Inflammatory macrophage (primary cell): ENCODE measurements around the gene NDUFA7.

Experiments
- DNase-seq, 2 donors: peaks; one replicate each; pipeline ENCODE4 v3.0.0-alpha.2; 2020 to 2022

Gene NDUFA7

DNA sequence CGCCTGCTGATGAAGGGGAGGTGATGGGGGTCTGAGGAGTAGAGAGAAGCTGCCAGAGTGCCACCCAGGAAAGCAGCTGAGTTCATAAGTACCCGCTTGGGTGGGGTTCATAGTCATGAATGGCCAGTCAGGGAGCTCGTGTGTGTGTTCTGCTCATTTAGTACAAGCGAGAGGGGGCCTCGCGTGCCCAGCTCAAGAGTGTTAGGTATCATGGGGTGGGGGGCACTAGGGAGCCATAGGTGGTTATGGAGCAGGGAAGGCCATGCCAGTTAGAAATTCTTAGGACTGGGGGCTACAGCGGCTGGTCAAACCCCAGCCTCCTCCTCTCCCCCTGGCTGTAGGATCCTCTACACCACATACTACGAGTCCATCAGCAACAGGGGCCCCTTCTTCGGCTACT is 59.8 kb downstream of the NDUFA7 start:
- no peak for DNase-seq
